ENCODE data around the gene CREB5.

The CREB5 gene

GRCh38 chr7:28619256-28619655 is 206.9 kb downstream of the CREB5 start:
- DNase-seq: no peak

- DNase-seq: no peak
These were observed 209.1 kb downstream of the CREB5 start for GRCh38 chr7:28621369-28621841.

GRCh38 chr7:28623105-28623730 is 210.9 kb downstream of the CREB5 start:
- DNase-seq: peak; percentile 82

GRCh38 chr7:28623863-28624262 is 211.5 kb downstream of the CREB5 start:
- peak; percentile 32 for DNase-seq

GRCh38 chr7:28625432-28625831 is 213.1 kb downstream of the CREB5 start:
- DNase-seq: peak; percentile 50

- peak; percentile 17 for DNase-seq
These were observed 213.9 kb downstream of the CREB5 start for GRCh38 chr7:28626221-28626620.

- DNase-seq: peak; percentile 50
These were observed 214.4 kb downstream of the CREB5 start for GRCh38 chr7:28626624-28627262.

- DNase-seq: peak; percentile 34
These were observed 214.9 kb downstream of the CREB5 start for GRCh38 chr7:28627263-28627653.

- no peak for DNase-seq
These were observed 215.6 kb downstream of the CREB5 start for GRCh38 chr7:28627896-28628295.

- DNase-seq: peak; percentile 49
These were observed 217.0 kb downstream of the CREB5 start for GRCh38 chr7:28629216-28629842.

GRCh38 chr7:28630350-28630749 is 218.0 kb downstream of the CREB5 start:
- DNase-seq: peak; percentile 78

- DNase-seq: no peak
These were observed 219.7 kb downstream of the CREB5 start for GRCh38 chr7:28631995-28632394.

- DNase-seq: no peak
These were observed 226.6 kb downstream of the CREB5 start for GRCh38 chr7:28638914-28639313.

GRCh38 chr7:28640001-28640400 is 227.7 kb downstream of the CREB5 start:
- DNase-seq: no peak

- DNase-seq: no peak
These were observed 229.6 kb downstream of the CREB5 start for GRCh38 chr7:28641752-28642545.

GRCh38 chr7:28643188-28643569 is 230.9 kb downstream of the CREB5 start:
- peak; percentile 69 for DNase-seq

- no peak for DNase-seq
These were observed 231.4 kb downstream of the CREB5 start for GRCh38 chr7:28643584-28644340.

- no peak for DNase-seq
These were observed 233.5 kb downstream of the CREB5 start for GRCh38 chr7:28645866-28646265.

GRCh38 chr7:28646376-28647075 is 234.2 kb downstream of the CREB5 start:
- DNase-seq: no peak

- no peak for DNase-seq
These were observed 234.7 kb downstream of the CREB5 start for GRCh38 chr7:28647076-28647421.

GRCh38 chr7:28649189-28649588 is 236.9 kb downstream of the CREB5 start:
- DNase-seq: no peak

- DNase-seq: no peak
These were observed 237.5 kb downstream of the CREB5 start for GRCh38 chr7:28649811-28650210.

Data from fibroblast of skin of right biceps (primary cell).